Measurements from ENCODE around the gene AQP3.

DNA sequence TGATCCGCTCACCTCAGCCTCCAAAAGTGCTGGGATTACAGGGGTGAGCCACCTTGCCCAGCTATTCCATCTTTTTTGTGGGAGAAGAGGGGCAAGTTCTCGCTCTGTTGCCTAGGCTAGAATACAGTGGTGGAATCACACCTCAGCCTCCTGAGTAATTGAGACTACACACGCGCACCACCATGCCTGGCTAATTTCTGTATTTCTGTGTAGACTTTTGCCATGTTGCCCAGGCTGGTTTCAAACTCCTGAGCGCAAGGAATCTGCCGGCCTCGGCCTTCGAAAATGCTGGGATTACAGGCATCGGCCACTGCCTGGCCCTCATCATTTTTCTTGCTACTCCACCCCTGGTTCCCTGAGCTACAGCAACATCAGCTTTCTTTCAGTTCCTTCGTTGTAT, 29.1 kb upstream of the AQP3 start:
- TF ChIP-seq, protein P1, sequence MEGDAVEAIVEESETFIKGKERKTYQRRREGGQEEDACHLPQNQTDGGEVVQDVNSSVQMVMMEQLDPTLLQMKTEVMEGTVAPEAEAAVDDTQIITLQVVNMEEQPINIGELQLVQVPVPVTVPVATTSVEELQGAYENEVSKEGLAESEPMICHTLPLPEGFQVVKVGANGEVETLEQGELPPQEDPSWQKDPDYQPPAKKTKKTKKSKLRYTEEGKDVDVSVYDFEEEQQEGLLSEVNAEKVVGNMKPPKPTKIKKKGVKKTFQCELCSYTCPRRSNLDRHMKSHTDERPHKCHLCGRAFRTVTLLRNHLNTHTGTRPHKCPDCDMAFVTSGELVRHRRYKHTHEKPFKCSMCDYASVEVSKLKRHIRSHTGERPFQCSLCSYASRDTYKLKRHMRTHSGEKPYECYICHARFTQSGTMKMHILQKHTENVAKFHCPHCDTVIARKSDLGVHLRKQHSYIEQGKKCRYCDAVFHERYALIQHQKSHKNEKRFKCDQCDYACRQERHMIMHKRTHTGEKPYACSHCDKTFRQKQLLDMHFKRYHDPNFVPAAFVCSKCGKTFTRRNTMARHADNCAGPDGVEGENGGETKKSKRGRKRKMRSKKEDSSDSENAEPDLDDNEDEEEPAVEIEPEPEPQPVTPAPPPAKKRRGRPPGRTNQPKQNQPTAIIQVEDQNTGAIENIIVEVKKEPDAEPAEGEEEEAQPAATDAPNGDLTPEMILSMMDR (IDR thresholded peaks at IDR 0.05; ENCODE audit: low read length): no peak
- no peak for TF ChIP-seq EZH2 (IDR thresholded peaks at IDR 0.05; ENCODE audit: borderline replicate concordance, low read length)

Data from OCI-LY1 (cell line).